Globus pallidus (tissue), 1 donor: ENCODE data around the gene EDEM2.
"Not testable (repeated sequence)": the region's sequence is repeated elsewhere in the genome, so short reads cannot be mapped to it uniquely, and the experiment has no call there.

Experiments used
- DNase-seq: peaks from one replicate; pipeline ENCODE4 v3.0.0-alpha.2; 2015; ENCODE audit warnings: low spot score

The EDEM2 gene, protein sequence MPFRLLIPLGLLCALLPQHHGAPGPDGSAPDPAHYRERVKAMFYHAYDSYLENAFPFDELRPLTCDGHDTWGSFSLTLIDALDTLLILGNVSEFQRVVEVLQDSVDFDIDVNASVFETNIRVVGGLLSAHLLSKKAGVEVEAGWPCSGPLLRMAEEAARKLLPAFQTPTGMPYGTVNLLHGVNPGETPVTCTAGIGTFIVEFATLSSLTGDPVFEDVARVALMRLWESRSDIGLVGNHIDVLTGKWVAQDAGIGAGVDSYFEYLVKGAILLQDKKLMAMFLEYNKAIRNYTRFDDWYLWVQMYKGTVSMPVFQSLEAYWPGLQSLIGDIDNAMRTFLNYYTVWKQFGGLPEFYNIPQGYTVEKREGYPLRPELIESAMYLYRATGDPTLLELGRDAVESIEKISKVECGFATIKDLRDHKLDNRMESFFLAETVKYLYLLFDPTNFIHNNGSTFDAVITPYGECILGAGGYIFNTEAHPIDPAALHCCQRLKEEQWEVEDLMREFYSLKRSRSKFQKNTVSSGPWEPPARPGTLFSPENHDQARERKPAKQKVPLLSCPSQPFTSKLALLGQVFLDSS

DNA sequence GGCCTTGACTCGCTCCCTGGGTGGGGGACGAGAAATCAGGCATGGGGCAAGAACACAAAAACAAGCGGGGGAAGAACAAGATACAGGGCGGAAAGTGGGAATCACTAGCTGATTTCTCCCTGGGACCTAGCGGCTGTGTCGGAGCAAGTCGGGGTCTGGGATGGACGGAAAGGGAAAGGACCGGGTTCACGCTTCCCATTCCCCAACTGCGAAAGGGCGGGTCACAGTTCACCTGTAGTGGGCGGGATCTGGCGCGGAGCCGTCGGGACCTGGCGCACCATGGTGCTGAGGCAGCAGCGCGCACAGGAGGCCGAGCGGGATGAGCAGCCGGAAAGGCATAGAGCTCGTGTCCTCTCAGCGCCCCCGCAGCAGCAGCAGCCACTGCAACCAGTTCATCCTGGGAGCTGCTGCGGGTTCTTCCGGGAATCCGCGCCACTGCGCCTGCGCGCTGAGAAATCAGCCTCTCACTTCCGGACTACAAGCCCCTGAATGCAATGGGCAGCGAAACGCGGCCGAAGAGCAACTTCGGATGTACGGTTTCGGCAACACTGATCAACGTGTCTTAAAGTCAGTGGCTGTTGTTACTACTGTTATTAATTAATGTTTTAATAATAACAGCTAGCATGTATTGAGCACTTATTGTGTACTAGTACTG lies at the start of gene EDEM2:
Gene EDEM2 (minus strand): TSS at position 417 of the 655 bp plus-strand sequence. CDS start 78 bp downstream, at position 339.
- DNase-seq: peak; percentile 94

DNA sequence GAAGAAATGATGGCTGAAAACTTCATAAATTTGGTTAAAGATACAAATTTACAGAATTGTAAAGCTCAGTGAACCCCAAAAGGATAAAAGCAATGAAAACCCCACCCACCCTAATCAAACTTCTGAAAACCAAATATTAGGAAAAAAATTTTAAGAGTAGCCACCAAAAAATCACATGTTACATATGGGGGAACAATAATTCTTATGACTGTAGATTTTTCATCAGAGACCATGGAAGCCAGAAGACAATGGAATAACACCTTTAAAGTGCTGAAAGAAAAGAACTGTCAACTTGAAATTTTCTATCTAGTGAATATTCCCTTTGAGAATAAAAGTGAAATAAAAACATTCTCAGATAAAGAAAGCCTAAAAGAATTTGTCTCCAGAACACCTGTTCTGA lies 49.2 kb upstream of the EDEM2 start:
- DNase-seq: no peak

DNA sequence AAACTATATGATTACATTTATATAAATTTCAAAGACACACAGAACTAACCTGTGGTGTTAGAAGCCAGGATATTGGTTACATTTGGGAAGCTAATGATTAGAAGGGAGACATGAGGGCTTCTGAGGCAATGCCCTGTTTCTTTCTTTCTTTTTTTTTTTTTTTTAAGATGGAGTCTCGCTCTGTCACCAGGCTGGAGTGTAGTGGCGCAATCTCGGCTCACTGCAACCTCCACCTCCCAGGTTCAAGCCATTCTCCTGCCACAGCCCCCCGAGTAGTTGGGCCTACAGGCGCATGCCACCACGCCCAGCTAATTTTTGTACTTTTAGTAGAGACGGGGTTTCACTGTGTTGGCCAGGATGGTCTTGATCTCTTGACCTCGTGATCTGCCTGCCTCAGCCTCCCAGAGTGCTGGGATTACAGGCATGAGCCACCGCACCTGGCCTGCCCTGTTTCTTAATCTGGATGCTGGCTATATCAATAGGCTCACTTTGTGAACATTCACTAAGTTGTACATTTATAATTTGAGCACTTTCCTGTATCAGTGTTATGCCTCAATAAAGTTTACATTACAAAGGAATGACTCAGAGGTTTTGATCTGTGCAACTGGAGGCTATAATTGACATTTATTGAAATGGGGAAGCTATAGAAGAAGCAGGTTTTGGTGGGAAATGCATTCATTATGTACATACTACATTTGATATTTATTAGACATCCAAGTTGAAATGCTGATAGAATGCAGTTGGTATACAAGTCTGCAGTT lies 46.1 kb upstream of the EDEM2 start:
- DNase-seq: not testable (repeated sequence)

DNA sequence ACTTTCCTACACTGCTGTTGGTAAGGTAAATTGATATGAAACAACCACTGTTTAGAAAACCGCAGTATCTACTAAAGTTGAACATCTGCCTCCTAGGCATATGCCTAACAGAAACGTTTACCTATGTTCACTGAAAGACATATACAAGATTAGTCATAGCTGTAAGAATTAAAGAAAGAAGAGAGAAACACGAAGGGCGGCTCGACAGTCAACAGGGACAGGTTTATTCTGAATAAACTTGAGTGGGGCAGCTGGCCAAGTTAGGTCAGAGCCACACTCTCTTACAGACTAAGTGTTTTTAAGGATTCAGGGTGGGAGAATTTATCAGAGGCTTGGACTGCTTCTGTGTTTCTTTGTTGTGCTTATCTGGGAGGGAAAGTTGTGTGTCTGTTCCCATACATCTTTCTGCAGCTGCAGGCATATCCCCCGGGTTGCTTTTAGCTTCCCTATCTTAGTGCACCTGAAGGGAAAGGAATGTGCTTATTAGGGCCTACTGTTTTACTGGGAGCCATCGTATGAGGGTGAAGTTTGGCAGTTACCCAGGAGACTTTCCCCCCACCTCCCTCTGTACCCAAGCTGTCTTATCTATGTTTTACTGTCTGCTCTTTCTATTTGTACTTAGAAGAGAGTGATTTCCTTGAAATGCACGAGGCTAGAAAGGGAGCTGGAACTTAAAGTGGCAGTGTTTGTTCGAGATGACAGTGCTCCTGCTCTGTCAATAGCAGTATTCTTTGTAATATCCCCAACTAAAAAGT lies 45.2 kb upstream of the EDEM2 start:
- DNase-seq: no peak

DNA sequence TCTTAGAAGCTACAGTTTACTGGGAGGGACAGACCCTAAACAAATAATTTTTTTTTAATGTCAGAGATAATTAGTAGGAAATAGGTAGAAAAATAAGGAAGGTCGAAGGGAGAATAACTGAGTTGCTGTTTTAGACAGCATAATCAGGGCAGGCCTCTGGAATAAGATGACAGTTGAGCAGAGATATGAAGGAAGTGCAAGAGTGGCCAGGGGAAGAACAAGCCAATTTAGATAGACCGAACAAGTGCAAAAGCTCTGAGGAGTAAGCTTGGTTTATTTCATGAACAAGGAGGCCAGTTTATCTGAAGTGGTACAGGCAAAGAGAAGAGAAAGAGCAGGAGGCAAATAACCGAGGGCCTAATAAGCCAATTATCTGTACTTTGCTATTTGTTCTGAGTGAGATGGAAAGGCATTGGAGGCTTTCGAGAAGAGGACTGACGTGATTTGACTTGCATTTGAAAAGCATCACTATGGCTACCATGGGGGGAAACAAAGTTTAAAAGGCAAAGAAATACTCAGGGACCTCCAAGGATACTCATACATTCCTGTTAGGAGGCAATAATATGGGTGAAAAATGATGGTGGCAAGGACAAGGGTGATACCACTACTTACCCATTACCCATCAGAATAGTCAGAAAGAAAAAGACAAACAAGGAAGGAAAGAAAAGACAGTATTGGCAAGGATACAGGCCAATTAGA lies 44.4 kb upstream of the EDEM2 start:
- no peak for DNase-seq

DNA sequence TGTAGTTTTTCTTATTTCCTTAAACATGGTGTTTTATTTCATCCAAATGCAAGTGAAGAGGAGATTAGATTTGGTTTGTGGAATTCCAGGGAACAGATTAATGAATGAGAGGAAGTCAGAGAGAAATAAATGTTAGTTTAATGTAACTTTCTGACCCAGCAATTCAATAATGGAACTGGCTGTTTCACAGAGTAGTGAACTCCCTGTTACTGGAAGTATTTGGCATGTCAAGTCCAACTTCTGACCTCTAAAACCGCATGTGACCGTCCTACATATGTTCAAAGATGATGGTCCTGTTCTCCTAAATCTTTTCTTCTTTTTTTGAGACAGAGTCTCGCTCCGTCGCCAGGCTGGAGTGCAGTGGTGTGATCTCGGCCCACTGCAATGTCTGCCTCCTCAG lies 43.4 kb upstream of the EDEM2 start:
- no peak for DNase-seq

DNA sequence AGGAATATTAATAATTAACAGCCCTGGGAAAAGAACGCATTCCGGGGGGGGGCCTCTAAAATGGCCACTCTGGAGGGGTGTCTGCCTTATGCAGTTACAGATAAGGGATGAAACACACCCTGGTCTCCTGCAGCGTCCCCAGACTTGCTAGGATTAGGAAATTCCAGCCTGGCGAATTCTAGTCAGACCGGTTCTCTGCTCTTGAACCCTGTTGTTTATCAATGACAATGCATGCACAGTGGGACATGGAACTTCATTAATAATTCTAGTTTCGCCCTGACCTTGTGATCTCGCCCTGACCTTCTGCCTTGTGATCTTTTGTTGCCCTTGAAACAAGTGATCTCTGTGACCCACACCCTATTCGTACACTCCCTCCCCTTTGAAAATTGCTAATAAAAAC lies 42.1 kb upstream of the EDEM2 start:
- not testable (repeated sequence) for DNase-seq

DNA sequence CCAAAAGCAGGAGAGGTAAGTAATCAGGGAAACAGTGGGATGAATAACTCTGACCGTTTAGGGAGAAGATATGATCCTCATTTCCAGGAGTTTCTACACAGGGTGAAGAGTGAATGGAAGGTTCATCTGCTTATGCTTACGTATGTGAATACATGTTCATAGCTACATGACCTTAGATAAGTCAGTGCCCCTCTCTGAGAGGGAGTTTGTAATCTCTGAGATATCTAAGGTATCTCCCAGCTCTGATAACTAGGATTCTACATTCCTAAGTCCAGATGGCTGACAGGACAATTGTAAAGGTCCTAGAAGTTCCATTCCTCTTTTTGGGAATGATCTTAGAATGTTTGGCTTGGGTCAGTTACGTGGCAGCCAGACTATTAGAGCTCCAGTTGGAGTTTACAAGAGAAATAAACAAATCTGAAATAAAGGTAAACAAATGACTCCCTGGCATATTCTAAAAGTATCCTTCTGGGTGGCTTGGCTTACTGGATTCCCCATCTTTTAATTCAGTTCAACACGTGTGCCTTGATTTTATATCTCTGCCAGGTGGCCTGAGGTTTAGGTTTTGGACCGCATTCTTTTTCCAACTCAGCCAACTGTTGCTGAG lies 40.6 kb upstream of the EDEM2 start:
- DNase-seq: no peak

DNA sequence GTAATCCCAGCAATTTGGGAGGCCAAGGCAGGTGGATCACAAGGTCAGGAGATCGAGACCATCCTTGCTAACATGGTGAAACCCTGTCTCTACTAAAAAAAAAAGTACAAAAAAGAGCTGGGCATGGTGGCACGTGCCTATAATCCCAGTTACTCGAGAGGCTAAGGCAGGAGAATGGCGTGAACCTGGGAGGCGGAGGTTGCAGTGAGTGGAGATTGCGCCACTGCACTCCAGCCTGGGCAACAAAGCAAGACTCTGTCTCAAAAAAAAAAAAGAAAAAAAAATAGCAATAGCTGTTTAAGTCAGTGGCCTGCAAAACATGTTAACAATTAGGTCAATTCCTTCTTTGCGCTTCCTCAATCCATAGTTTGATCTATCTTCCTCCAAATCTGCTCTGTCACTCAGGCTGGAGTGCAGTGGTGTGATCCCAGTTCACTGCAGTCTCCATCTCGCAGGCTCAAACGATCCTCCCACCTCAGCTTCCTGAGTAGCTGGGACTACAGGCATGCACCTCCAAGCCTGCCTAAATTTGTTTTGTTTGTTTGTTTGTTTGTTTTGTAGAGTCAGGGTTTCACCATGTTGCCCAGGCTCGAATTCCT lies 39.7 kb upstream of the EDEM2 start:
- DNase-seq: not testable (repeated sequence)

DNA sequence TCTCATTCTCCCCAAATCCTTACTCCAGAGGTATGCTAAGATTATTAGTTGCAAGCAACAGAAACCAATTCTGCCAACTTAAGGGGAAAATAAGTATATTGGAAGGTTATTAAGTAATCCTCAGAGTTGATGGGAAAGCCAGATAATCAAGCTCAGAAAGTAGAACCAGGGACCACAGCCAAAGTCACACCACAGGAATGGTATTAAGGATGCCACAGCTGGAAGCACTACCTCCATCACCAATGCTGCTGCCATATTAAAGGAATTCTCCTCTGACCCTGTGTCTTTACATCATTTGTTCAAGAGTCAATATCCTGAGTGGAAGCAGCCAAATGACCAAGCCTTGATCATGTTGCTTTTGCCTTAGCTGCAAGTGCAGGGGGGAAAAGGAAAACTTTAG lies 34.6 kb upstream of the EDEM2 start:
- DNase-seq: no peak

DNA sequence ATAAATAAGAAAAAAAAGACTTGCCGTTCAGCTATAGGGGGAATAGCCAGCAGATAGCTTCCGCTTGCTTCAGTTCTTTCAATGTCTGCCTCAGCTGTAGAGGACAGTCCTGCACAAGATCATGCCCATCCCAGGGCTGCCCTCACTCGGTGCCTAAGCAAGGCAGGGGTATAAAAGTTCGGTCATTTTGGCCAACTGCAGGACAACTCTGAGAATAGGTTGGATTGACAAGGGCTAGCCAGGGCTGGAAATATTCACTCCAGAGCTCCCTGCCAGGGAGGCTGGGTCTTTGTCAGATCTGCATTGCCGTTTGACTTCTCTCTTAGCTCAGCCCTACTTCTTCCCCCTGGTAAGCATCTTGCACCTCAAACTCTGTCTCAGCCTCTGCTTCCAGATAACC lies 33.1 kb upstream of the EDEM2 start:
- DNase-seq: no peak

DNA sequence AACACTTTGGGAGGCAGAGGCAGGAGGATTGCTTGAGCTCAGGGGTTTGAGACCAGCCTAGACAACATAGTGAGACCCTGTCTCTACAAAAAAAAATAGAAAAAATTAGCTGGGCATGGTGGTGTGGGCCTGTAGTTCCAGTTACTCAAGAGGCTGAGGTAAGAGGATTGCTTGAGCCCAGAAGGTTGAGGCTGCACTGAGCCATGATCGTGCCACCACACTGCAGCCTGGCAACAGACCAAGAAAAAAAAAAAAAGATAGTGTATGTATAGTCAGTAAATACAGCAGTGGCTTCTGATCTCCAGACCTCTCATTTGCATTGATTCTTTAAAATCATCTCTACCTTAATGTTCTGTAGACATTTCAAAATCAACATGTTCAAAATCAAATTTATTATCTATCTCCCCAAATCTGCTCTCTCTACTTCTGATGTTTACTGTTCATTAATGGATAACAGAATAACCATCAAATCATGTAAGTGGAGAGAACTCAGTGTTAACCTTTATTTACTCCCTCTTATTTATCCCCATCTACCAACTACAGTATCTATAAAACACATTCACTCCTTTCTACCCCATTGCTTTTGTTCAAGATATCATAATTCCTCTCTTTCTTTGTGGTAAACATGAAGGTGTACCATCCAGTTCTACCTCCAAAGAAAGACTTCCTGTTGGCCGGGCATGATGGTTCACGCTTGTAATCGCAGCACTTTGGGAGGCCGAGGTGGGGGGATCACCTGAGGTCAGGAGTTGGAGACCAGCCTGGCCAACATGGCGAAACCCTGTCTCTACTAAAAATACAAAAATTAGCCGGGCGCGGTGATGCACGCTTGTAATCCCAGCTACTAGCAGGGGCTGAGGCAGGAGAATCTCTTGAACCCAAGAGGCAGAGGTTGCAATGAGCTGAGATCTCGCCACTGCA lies 32.4 kb upstream of the EDEM2 start:
- DNase-seq: no peak

DNA sequence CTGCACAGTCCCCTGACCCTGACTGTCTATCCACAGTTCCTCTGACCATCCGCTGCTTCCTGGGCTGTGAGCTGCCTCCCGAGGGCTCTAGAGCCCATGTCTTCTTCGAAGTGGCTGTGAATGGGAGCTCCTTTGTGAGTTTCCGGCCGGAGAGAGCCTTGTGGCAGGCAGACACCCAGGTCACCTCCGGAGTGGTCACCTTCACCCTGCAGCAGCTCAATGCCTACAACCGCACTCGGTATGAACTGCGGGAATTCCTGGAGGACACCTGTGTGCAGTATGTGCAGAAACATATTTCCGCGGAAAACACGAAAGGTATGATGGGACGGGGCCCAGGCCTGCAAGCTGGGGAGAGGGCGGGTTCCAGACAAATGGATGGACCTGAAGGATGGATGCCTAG lies 29.0 kb upstream of the EDEM2 start:
- no peak for DNase-seq

DNA sequence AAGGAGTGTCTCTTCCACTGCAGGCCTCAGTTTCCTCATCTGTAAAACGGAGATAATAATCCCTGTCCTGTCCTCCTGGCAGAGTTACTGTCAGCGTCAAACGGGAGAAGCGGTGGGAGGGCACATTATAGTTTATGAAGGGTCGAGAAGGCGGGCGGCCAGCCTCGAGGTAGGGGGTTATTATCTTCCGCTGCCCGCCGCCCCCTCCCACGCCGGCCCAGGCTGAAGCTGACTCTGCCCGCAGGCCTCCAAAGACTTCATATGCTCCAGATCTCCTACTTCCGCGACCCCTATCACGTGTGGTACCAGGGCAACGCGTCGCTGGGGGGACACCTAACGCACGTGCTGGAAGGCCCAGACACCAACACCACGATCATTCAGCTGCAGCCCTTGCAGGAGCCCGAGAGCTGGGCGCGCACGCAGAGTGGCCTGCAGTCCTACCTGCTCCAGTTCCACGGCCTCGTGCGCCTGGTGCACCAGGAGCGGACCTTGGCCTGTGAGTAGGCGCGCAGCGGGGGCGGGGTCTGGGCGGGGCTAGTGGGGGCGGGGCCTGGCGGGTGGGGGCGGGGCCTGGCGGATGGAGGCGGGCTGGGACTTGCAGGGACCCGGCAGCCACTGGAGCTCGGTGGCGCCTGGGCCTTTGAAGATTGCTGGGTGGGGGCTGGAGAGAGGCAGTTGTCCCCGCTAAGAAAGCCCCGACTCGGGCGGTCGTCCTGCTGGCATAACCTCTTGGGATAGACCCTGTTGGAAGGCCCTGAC lies 27.5 kb upstream of the EDEM2 start:
- no peak for DNase-seq

DNA sequence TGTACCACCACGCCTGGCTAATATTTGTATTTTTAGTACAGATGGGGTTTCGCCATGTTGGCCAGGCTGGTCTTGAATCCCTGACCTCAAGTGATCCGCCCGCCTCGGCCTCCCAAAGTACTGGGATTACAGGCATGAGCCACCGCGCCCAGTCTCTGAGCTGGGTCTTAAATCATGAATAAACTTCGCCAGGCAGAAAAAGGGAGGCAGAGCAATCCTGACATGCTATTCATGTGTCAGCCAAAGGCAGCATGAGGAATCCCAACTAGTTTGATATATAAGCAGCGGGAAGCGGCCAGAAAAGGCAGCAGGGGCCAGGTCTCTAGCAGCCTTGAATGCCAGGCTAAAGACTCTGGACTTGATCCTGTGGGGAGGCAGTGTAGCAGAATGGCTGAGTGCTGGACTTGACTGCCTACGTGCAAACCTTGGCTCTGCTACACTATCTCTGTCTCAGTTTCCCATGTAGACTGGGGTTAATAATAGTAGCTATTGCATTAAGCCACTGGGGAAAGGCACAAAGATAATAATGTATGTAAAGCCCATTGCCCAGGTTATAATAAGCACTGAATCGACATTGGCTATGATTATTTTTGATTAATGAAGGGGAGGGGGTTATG lies 26.5 kb upstream of the EDEM2 start:
- DNase-seq: no peak

DNA sequence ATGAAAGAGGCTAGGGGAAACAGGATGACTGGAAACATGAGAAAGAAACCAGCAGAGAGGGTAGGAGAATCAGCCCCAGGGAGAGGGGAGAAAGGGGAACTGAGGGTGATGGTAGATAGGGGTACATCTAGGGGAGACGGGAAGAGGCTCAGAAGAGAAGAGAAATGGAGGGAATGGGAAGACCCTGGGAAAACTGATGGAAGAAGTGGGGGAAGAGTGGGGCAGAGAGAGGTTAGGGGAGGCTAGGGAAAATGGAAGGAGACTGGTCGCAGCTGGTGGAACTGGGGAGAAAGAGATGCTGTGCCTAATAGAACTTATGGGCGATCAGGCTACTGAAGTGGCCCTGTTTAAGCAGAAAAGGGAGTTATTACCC lies 25.3 kb upstream of the EDEM2 start:
- DNase-seq: no peak

DNA sequence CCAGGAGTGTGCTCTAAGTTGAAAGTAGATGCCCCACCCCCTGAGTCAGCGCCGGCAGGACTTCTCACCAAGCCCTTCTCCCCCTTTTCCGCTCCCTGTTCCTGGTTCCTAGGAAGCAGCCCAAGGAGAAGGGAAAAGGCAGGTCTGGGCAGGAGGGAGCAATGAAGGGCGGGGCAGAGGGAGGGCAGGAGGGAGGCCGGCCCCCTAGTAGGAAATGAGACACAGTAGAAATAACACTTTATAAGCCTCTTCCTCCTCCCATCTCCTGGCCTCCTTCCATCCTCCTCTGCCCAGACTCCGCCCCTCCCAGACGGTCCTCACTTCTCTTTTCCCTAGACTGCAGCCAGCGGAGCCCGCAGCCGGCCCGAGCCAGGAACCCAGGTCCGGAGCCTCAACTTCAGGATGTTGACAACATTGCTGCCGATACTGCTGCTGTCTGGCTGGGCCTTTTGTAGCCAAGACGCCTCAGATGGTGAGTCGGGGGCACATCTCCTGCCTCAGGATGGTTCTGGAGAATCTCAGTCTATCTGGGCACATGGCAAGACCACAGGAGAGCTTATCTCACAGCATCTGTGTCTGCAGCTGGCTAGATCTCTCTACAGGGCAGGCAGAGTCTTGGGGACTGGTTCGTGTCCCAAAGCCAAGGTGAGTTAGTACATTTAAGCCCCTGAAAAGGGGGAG lies 24.8 kb upstream of the EDEM2 start, which contains the start of gene PROCR:
Gene PROCR (plus strand): TSS at position 320 of the 681 bp plus-strand sequence. CDS start 83 bp downstream, at position 403.
- peak; percentile 64 for DNase-seq
